Neural cell (in vitro differentiated cells): ENCODE measurements around the gene RPL14. TPM values are rescaled to one million over a fixed set of nuclear protein-coding genes. Genes with fewer than 3 reads are reported as not detected.

Experiments used
- H2AFZ ChIP-seq: fragments of 200-600, 300-800 bp; sonication (generic), shearing (Covaris generic); 2 replicates; pipeline ENCODE4 v1.6.0; 2014; ENCODE audit warnings: low read depth, mild to moderate bottlenecking, antibody characterized with exemption, low read length, moderate library complexity
- H3F3A ChIP-seq: fragments of 200-600 bp; shearing (Covaris generic); 2 replicates; pipeline ENCODE4 v1.6.1; 2016; ENCODE audit warnings: mild to moderate bottlenecking, moderate library complexity, mixed read lengths, antibody characterized with exemption, low read length; ENCODE audit not compliant: insufficient read depth, poor library complexity, severe bottlenecking
- H3K27ac ChIP-seq: fragments of 200-600, 300-800 bp; sonication (generic), shearing (Covaris generic); 2 replicates; pipeline ENCODE4 v1.5.1; 2014; ENCODE audit warnings: mild to moderate bottlenecking, low read length, moderate library complexity
- H3K27me3 ChIP-seq: fragments of 300-800, 200-600 bp; sonication (generic), shearing (Covaris generic); 2 replicates; pipeline ENCODE4 v1.6.0; 2014; ENCODE audit warnings: mild to moderate bottlenecking, low read depth, low read length, moderate library complexity; ENCODE audit not compliant: insufficient read depth
- H3K36me3 ChIP-seq: fragments of 300-800, 200-600 bp; sonication (generic), shearing (Covaris generic); 2 replicates; pipeline ENCODE4 v1.5.1; 2014; ENCODE audit warnings: mild to moderate bottlenecking, antibody characterized with exemption, low read length, moderate library complexity; ENCODE audit not compliant: insufficient read depth
- H3K4me2 ChIP-seq: fragments of 300-800, 200-600 bp; sonication (generic), shearing (Covaris generic); 2 replicates; pipeline ENCODE4 v1.6.0; 2014; ENCODE audit warnings: mild to moderate bottlenecking, low read length
- H3K4me3 ChIP-seq: fragments of 300-800, 200-600 bp; sonication (generic), shearing (Covaris generic); 2 replicates; pipeline ENCODE4 v1.5.1; 2014; ENCODE audit warnings: mild to moderate bottlenecking, low read length, moderate library complexity
- H3K79me2 ChIP-seq: fragments of 200-600 bp; shearing (Covaris generic); replicated peaks from 2 replicates; pipeline ENCODE4 v1.6.0; 2014; ENCODE audit warnings: mild to moderate bottlenecking, low read length, moderate library complexity; ENCODE audit not compliant: insufficient read depth
- H3K9ac ChIP-seq: fragments of 300-800, 200-600 bp; sonication (generic), shearing (Covaris generic); 2 replicates; pipeline ENCODE4 v1.6.1; 2016; ENCODE audit warnings: mild to moderate bottlenecking, low read length, mixed read lengths
- H3K9me2 ChIP-seq: fragments of 200-600 bp; shearing (Covaris generic); 2 replicates; pipeline ENCODE4 v1.6.1; 2016; ENCODE audit warnings: mild to moderate bottlenecking, low read length, mixed read lengths; ENCODE audit not compliant: insufficient read depth
- H3K9me3 ChIP-seq: fragments of 200-600, 300-800 bp; sonication (generic), shearing (Covaris generic); 2 replicates; pipeline ENCODE4 v1.6.1; 2016; ENCODE audit warnings: mild to moderate bottlenecking, mixed run types, low read length, moderate library complexity, mixed read lengths
- H4K20me1 ChIP-seq: fragments of 200-600 bp; shearing (Covaris generic); 2 replicates; pipeline ENCODE4 v1.6.1; 2016; ENCODE audit warnings: mild to moderate bottlenecking, mixed run types; ENCODE audit not compliant: insufficient read depth
- CTCF ChIP-seq: fragments of 450-650 bp; IDR thresholded peaks from 2 replicates; pipeline ENCODE4 v1.5.1; 2014; ENCODE audit warnings: antibody characterized with exemption, mild to moderate bottlenecking, moderate library complexity; ENCODE audit not compliant: poor library complexity, severe bottlenecking
- EP300 ChIP-seq: fragments of 450-650 bp; conservative IDR thresholded peaks from 2 replicates; pipeline ENCODE4 v1.6.1; 2014; ENCODE audit warnings: antibody characterized with exemption, mild to moderate bottlenecking, moderate library complexity; ENCODE audit not compliant: poor library complexity, severe bottlenecking
- EZH2 ChIP-seq: fragments of 200-600, 300-800 bp; shearing (Covaris generic), sonication (generic); IDR thresholded peaks from 2 replicates; pipeline ENCODE4 v1.6.1; 2014; ENCODE audit warnings: antibody characterized with exemption, low read length, borderline replicate concordance, mild to moderate bottlenecking; ENCODE audit not compliant: insufficient read depth, poor library complexity, severe bottlenecking
- MXI1 ChIP-seq: fragments of 450-650 bp; conservative IDR thresholded peaks from 2 replicates; pipeline ENCODE4 v1.6.1; 2014; ENCODE audit warnings: antibody characterized with exemption, mild to moderate bottlenecking; ENCODE audit not compliant: poor library complexity, severe bottlenecking
- POLR2AphosphoS5 ChIP-seq: IDR thresholded peaks from 2 replicates; pipeline ENCODE4 v1.6.1; 2012
- RAD21 ChIP-seq: fragments of 450-650 bp; conservative IDR thresholded peaks from 2 replicates; pipeline ENCODE4 v1.6.1; 2014; ENCODE audit warnings: antibody characterized with exemption, mild to moderate bottlenecking, moderate library complexity
- REST ChIP-seq: IDR thresholded peaks from 2 replicates; pipeline ENCODE4 v1.6.1; 2012; ENCODE audit warnings: borderline replicate concordance
- SMC3 ChIP-seq: fragments of 450-650 bp; conservative IDR thresholded peaks from 2 replicates; pipeline ENCODE4 v1.6.1; 2014; ENCODE audit warnings: antibody characterized with exemption, mild to moderate bottlenecking, moderate library complexity; ENCODE audit not compliant: poor library complexity
- TAF1 ChIP-seq: IDR thresholded peaks from 2 replicates; pipeline ENCODE4 v1.6.1; 2012; ENCODE audit warnings: low read depth
- polyA plus RNA-seq: library from polyadenylated mRNA; depleted of rRNA; stranded (reverse); fragments of >200 nt; gene quantifications from 2 replicates; pipeline ENCODE4 v1.2.3, GENCODE V29; 2014

The RPL14 gene
- polyA plus RNA-seq, 1 donor from 2014 or later = 273 TPM

GRCh38 chr3:40414270-40414669 is 42.9 kb upstream of the RPL14 start:
- peak overlapping the region; percentile 28 for H3K9ac ChIP-seq
- peak overlapping the region; percentile 85 for H3K27ac ChIP-seq
- no peaks in the 10 kb centered on the region for H4K20me1 ChIP-seq
- no peaks in the 10 kb centered on the region for H3K79me2 ChIP-seq
- no peaks in the 10 kb centered on the region for H3K9me3 ChIP-seq
- H3K9me2 ChIP-seq = no peaks in the 10 kb centered on the region
- H3K27me3 ChIP-seq = no peaks in the 10 kb centered on the region
- H3K36me3 ChIP-seq = no peaks in the 10 kb centered on the region
- H3K4me2 ChIP-seq = peak overlapping the region; percentile 41
- H2AFZ ChIP-seq = peak overlapping the region; percentile 1
- peak overlapping the region; percentile 45 for H3K4me3 ChIP-seq
- H3F3A ChIP-seq = no peaks in the 10 kb centered on the region
- TF ChIP-seq REST = peak; percentile 57
- no peak for TF ChIP-seq SMC3
- peak; percentile 93 for TF ChIP-seq EP300
- TF ChIP-seq POLR2AphosphoS5 = peak; percentile 73
- TF ChIP-seq TAF1 = no peak
- TF ChIP-seq EZH2 = no peak

- no peaks in the 10 kb centered on the region for H4K20me1 ChIP-seq
- no peak overlapping the region for H3K4me2 ChIP-seq
- H3K27ac ChIP-seq = no peak overlapping the region
- no peaks in the 10 kb centered on the region for H3F3A ChIP-seq
- no peak for TF ChIP-seq MXI1
- H3K9me3 ChIP-seq = no peaks in the 10 kb centered on the region
- no peaks in the 10 kb centered on the region for H3K9me2 ChIP-seq
- no peaks in the 10 kb centered on the region for H3K36me3 ChIP-seq
- H3K4me3 ChIP-seq = no peak overlapping the region
- H3K27me3 ChIP-seq = no peaks in the 10 kb centered on the region
- H3K79me2 ChIP-seq = no peaks in the 10 kb centered on the region
- H3K9ac ChIP-seq = no peak overlapping the region
- H2AFZ ChIP-seq = no peak overlapping the region
These were observed 39.1 kb upstream of the RPL14 start for GRCh38 chr3:40417845-40418543.

- Histone ChIP-seq H3K27me3 (no peaks in the 10 kb centered on the region), H3K4me2 (no peak overlapping the region), H3K27ac (no peak overlapping the region), H3K79me2 (no peaks in the 10 kb centered on the region), H3K4me3 (no peak overlapping the region), H3F3A (no peaks in the 10 kb centered on the region), H3K9me3 (no peaks in the 10 kb centered on the region), H3K36me3 (no peaks in the 10 kb centered on the region), H4K20me1 (no peaks in the 10 kb centered on the region), H2AFZ (no peak overlapping the region), H3K9ac (no peak overlapping the region), H3K9me2 (no peaks in the 10 kb centered on the region)
- no peak for TF ChIP-seq RAD21
- no peak for TF ChIP-seq EZH2
- TF ChIP-seq REST = no peak
- TF ChIP-seq POLR2AphosphoS5 = no peak
- TF ChIP-seq SMC3 = no peak
- TF ChIP-seq CTCF = no peak
- TF ChIP-seq TAF1 = no peak
- no peak for TF ChIP-seq MXI1
- no peak for TF ChIP-seq EP300
These were observed 34.3 kb upstream of the RPL14 start for GRCh38 chr3:40422861-40423260.
